ENCODE results near the gene MINDY4.

The MINDY4 gene

DNA sequence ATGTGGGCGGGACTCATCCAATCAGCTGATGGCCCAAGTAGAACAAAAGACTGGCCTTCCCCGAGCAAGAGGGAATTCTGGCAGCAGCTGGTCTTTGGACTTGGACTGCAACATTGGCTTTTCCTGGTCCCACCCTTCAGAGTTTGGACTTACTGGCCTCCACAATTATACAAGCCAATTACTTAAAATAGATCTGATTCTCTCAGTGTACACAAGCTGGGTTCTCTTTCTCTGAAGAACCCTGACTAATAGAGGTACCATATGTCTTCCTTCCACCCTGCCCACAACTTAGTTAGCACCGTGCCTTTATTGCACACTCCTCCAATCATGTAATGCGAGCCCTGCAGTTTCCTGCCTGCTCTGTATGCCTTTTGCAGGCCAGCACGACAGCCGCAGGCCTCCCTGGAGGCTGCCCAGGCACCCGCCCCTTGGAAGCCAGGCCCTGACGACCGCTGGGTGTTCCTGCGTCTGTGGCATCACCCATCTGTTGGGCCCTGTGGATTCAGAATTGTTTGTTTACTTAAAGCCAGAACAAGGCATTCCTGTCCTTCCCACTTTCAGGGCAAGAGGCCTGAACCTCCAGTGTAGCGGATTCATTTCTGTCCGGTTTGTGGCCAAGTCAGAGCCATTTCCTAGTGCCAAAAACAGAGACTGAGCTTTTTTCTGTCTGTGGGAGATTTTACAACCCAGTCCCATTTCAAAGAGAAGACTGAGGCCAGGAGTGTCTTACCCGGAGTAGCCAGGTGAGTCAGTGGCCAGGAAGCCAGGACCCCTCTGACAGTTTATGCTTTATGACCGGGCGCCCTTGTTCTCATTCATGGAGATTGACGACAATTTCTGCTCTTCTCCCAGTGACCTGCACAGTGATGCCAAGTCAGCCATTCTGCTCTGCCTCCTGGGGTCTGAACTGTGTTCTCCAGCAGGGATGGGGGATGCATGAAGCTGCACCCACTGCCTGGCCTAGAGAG, 20.2 kb upstream of the MINDY4 start:
- Histone ChIP-seq H3K4me1 (ENCODE audit: insufficient read depth, low read length) (no peaks in the 10 kb centered on the region), H3K9me3 (ENCODE audit: low read length) (no peaks in the 10 kb centered on the region), H2AFZ (ENCODE audit: low read depth, low read length) (no peak overlapping the region), H3K27me3 (ENCODE audit: insufficient read depth, low read length) (no peaks in the 10 kb centered on the region), H3K4me3 (ENCODE audit: low read length) (no peak overlapping the region), H3K36me3 (ENCODE audit: insufficient read depth, low read length) (no peaks in the 10 kb centered on the region)

- Histone ChIP-seq H3K27me3 (ENCODE audit: insufficient read depth, low read length) (no peaks in the 10 kb centered on the region), H3K4me1 (ENCODE audit: insufficient read depth, low read length) (no peaks in the 10 kb centered on the region)
These were observed 19.4 kb upstream of the MINDY4 start, which contains the start of gene INMT for GRCh38 chr7:30751696-30752273. TSS of gene INMT (plus strand) at chr7:30752135. CDS start at chr7:30752151, 16 bp downstream.

DNA sequence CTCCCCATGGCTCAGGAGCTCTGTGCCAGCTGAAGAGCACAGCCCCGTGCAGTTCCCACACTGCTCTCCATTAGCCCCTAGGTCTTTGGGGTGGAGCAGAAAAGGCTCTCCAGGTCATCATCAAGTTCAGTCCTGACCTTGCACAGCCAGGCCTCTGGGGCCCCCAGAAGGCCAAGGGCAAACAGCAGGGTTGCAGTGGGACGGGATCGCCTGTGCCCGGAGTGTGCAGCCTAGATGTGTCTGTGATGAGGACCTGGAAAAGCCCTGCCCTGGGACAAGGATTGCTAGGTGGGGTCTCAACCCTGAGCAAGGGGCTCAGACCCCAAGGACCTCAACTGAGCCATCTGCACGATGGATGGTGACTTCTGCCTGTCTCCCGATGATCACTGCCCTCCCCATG, 18.7 kb upstream of the MINDY4 start:
- H3K27me3 ChIP-seq (ENCODE audit: insufficient read depth, low read length): no peaks in the 10 kb centered on the region
- H3K36me3 ChIP-seq (ENCODE audit: insufficient read depth, low read length): no peaks in the 10 kb centered on the region
- no peak overlapping the region for H2AFZ ChIP-seq (ENCODE audit: low read depth, low read length)
- no peaks in the 10 kb centered on the region for H3K4me1 ChIP-seq (ENCODE audit: insufficient read depth, low read length)
- H3K4me3 ChIP-seq (ENCODE audit: low read length): no peak overlapping the region
- no peaks in the 10 kb centered on the region for H3K9me3 ChIP-seq (ENCODE audit: low read length)

More at GRCh38 chr7:30751696-30752273, 19.4 kb upstream of the MINDY4 start, which contains the start of gene INMT:
- Histone ChIP-seq H3K9me3 (ENCODE audit: low read length) (no peaks in the 10 kb centered on the region), H3K4me3 (ENCODE audit: low read length) (no peak within 1 kb of the TSS), H3K36me3 (ENCODE audit: insufficient read depth, low read length) (no peaks in the 10 kb centered on the region), H2AFZ (ENCODE audit: low read depth, low read length) (no peak within 1 kb of the TSS)

- no peaks in the 10 kb centered on the region for H3K4me1 ChIP-seq (ENCODE audit: insufficient read depth, low read length)
- H3K36me3 ChIP-seq (ENCODE audit: insufficient read depth, low read length): no peaks in the 10 kb centered on the region
- no peaks in the 10 kb centered on the region for H3K27me3 ChIP-seq (ENCODE audit: insufficient read depth, low read length)
- H3K9me3 ChIP-seq (ENCODE audit: low read length): no peaks in the 10 kb centered on the region
- no peak overlapping the region for H2AFZ ChIP-seq (ENCODE audit: low read depth, low read length)
- no peak overlapping the region for H3K4me3 ChIP-seq (ENCODE audit: low read length)
These were observed 18.2 kb upstream of the MINDY4 start for GRCh38 chr7:30752979-30753378.

- Histone ChIP-seq H2AFZ (ENCODE audit: low read depth, low read length) (no peak overlapping the region), H3K9me3 (ENCODE audit: low read length) (no peaks in the 10 kb centered on the region), H3K4me1 (ENCODE audit: insufficient read depth, low read length) (no peaks in the 10 kb centered on the region), H3K36me3 (ENCODE audit: insufficient read depth, low read length) (no peaks in the 10 kb centered on the region), H3K27me3 (ENCODE audit: insufficient read depth, low read length) (no peaks in the 10 kb centered on the region), H3K4me3 (ENCODE audit: low read length) (no peak overlapping the region)
These were observed 16.8 kb upstream of the MINDY4 start for GRCh38 chr7:30754315-30754877.

DNA sequence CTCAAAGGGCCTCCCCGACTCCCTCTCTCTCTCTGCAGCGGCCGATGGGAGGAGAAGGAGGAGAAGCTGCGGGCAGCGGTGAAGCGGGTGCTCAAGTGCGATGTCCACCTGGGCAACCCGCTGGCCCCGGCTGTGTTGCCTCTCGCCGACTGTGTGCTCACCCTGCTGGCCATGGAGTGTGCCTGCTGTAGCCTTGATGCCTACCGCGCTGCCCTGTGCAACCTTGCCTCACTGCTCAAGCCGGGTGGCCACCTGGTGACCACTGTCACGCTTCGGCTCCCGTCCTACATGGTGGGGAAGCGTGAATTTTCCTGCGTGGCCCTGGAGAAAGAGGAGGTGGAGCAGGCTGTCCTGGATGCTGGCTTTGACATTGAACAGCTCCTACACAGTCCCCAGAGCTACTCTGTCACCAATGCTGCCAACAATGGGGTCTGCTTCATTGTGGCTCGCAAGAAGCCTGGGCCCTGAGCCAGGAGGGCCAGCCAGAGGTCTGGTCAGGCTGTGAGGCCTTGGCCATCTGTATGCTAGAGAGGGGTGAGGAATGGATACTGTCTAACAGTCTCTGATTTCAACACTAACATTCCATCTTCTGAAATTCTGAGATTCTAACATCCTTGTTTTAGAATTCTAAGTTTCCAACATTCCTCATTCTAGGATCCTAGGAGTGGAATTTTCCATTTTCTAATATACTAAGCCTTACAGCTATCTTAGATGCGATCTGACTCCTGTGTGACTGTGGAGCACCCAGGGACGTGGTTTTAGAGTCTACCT, 15.6 kb upstream of the MINDY4 start:
- H3K9me3 ChIP-seq (ENCODE audit: low read length): no peaks in the 10 kb centered on the region
- no peaks in the 10 kb centered on the region for H3K4me1 ChIP-seq (ENCODE audit: insufficient read depth, low read length)
- no peaks in the 10 kb centered on the region for H3K36me3 ChIP-seq (ENCODE audit: insufficient read depth, low read length)
- H3K27me3 ChIP-seq (ENCODE audit: insufficient read depth, low read length): no peaks in the 10 kb centered on the region
- H2AFZ ChIP-seq (ENCODE audit: low read depth, low read length): no peak overlapping the region
- no peak overlapping the region for H3K4me3 ChIP-seq (ENCODE audit: low read length)

DNA sequence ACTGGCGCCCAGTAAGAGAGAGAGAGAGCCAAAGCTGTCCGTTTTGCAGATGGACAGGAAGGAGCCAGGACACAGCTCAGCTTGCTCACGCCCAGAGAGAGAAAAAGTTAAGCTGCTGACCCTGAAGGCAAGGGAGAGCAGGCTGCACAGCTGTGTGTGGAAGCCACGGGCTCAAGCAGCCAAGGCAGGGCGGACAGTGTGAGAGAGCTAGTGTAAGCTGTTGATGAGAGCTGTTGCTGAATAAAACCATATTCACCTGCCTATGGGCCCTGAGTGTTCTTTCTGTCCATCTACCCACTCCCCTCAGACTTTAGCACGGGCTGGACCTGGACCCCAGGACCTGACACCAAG, 13.9 kb upstream of the MINDY4 start:
- H3K36me3 ChIP-seq (ENCODE audit: insufficient read depth, low read length): no peaks in the 10 kb centered on the region
- no peak overlapping the region for H2AFZ ChIP-seq (ENCODE audit: low read depth, low read length)
- peaks cover 5% of the 10 kb centered on the region for H3K27me3 ChIP-seq (ENCODE audit: insufficient read depth, low read length)

DNA sequence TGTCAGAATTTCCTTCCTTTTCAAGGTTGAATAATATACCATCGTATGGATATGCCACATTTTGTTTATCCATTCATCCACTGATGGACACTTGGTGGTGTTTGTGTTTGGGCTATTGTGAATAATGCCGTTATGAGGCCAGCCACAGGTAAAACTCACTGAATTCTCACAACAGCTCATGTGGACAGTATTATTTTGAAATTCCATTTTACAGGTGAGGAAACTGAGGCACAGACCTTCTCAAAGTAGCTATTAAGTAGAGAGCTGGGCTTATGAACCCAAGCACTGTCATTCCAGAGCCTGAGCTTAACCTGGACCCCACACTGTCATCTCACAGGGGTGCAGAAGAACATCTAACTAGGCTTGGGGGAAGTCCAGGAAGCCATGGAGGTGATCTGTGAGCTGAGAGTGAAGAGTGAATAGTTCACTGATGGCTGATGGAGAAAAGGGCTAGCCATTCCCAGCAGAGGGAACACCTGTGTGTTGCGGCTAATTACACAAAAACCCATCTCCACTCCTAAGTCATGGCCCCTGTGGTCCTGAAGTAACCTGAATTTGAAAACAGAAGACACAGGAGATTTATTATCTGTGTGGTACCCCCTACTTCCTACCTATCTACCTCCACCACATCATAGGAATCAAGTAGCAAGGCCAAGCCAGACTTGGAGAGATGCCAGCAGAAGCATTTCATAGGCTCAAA, 10.6 kb upstream of the MINDY4 start:
- Histone ChIP-seq H3K4me1 (ENCODE audit: insufficient read depth, low read length) (no peaks in the 10 kb centered on the region), H3K4me3 (ENCODE audit: low read length) (no peak overlapping the region), H3K27me3 (ENCODE audit: insufficient read depth, low read length) (peaks cover 5% of the 10 kb centered on the region), H3K9me3 (ENCODE audit: low read length) (no peaks in the 10 kb centered on the region), H3K36me3 (ENCODE audit: insufficient read depth, low read length) (no peaks in the 10 kb centered on the region), H2AFZ (ENCODE audit: low read depth, low read length) (no peak overlapping the region)

More for the DNA sequence above, 13.9 kb upstream of the MINDY4 start:
- H3K4me1 ChIP-seq (ENCODE audit: insufficient read depth, low read length): no peaks in the 10 kb centered on the region
- no peaks in the 10 kb centered on the region for H3K9me3 ChIP-seq (ENCODE audit: low read length)
- H3K4me3 ChIP-seq (ENCODE audit: low read length): no peak overlapping the region

GRCh38 chr7:30761214-30762156, 9.7 kb upstream of the MINDY4 start:
- H3K27me3 ChIP-seq (ENCODE audit: insufficient read depth, low read length): peaks cover 5% of the 10 kb centered on the region
- no peaks in the 10 kb centered on the region for H3K4me1 ChIP-seq (ENCODE audit: insufficient read depth, low read length)
- no peaks in the 10 kb centered on the region for H3K9me3 ChIP-seq (ENCODE audit: low read length)
- no peak overlapping the region for H3K4me3 ChIP-seq (ENCODE audit: low read length)
- no peaks in the 10 kb centered on the region for H3K36me3 ChIP-seq (ENCODE audit: insufficient read depth, low read length)
- no peak overlapping the region for H2AFZ ChIP-seq (ENCODE audit: low read depth, low read length)

- peaks cover 5% of the 10 kb centered on the region for H3K27me3 ChIP-seq (ENCODE audit: insufficient read depth, low read length)
- H3K4me3 ChIP-seq (ENCODE audit: low read length): no peak overlapping the region
- H2AFZ ChIP-seq (ENCODE audit: low read depth, low read length): no peak overlapping the region
- no peaks in the 10 kb centered on the region for H3K4me1 ChIP-seq (ENCODE audit: insufficient read depth, low read length)
- H3K9me3 ChIP-seq (ENCODE audit: low read length): no peaks in the 10 kb centered on the region
- no peaks in the 10 kb centered on the region for H3K36me3 ChIP-seq (ENCODE audit: insufficient read depth, low read length)
These were observed 6.9 kb upstream of the MINDY4 start for GRCh38 chr7:30764030-30764975.

GRCh38 chr7:30765408-30765807, 5.8 kb upstream of the MINDY4 start:
- no peaks in the 10 kb centered on the region for H3K4me1 ChIP-seq (ENCODE audit: insufficient read depth, low read length)
- peaks cover 5% of the 10 kb centered on the region for H3K27me3 ChIP-seq (ENCODE audit: insufficient read depth, low read length)
- H3K9me3 ChIP-seq (ENCODE audit: low read length): no peaks in the 10 kb centered on the region
- no peak overlapping the region for H3K4me3 ChIP-seq (ENCODE audit: low read length)
- no peak overlapping the region for H2AFZ ChIP-seq (ENCODE audit: low read depth, low read length)
- no peaks in the 10 kb centered on the region for H3K36me3 ChIP-seq (ENCODE audit: insufficient read depth, low read length)
